Stimulated activated CD4-positive, alpha-beta T cell treated with anti-CD3 and anti-CD28 coated beads, Interleukin-1b, Interleukin-23, amount 100 ng/mL, for 1 hour (primary cell): ENCODE measurements around the gene PAM16.
A peak's percentile ranks its signal among the peaks of the same experiment; 100 is the strongest.

Experiments used
- DNase-seq, 2 donors: peaks; one replicate each; pipeline ENCODE4 v3.0.0-alpha.2; 2020; ENCODE audit warnings: low read depth in 2 of 2

PAM16 gene

GRCh38 chr16:4319454-4320421, 31.4 kb downstream of the PAM16 start:
- DNase-seq: no peak

- no peak for DNase-seq
Measured at GRCh38 chr16:4318967-4319366, 32.2 kb downstream of the PAM16 start.

GRCh38 chr16:4318451-4318910, 32.6 kb downstream of the PAM16 start:
- DNase-seq: no peak

- no peak for DNase-seq
Measured at GRCh38 chr16:4317532-4318450, 33.3 kb downstream of the PAM16 start.

- no peak for DNase-seq
Measured at GRCh38 chr16:4316864-4317531, 34.1 kb downstream of the PAM16 start.

GRCh38 chr16:4316108-4316863, 34.8 kb downstream of the PAM16 start:
- DNase-seq: no peak

- no peak for DNase-seq
Measured at GRCh38 chr16:4315186-4316107, 35.7 kb downstream of the PAM16 start, which contains the start of gene GLIS2. TSS of gene GLIS2 (plus strand) at chr16:4316067. CDS start at chr16:4332281, 16,214 bp downstream.

- no peak for DNase-seq
Measured at GRCh38 chr16:4314532-4315185, 36.5 kb downstream of the PAM16 start.

GRCh38 chr16:4313563-4314531, 37.3 kb downstream of the PAM16 start:
- no peak for DNase-seq

- no peak for DNase-seq
Measured at GRCh38 chr16:4309833-4310266, 41.3 kb downstream of the PAM16 start.

- no peak for DNase-seq
Measured at GRCh38 chr16:4309102-4309832, 41.9 kb downstream of the PAM16 start.

- peak; percentile 93 to 94 for DNase-seq
Measured at GRCh38 chr16:4307215-4308037, 43.7 kb downstream of the PAM16 start.

GRCh38 chr16:4306470-4307214, 44.5 kb downstream of the PAM16 start:
- DNase-seq: no peak

GRCh38 chr16:4303973-4304372, 47.1 kb downstream of the PAM16 start:
- DNase-seq: no peak

- DNase-seq: no peak
Measured at GRCh38 chr16:4301968-4302367, 49.2 kb downstream of the PAM16 start.

GRCh38 chr16:4301177-4301576, 49.9 kb downstream of the PAM16 start:
- DNase-seq: no peak
